Measurements from ENCODE around the gene SPSB3.
"Not testable (repeated sequence)": the region's sequence is repeated elsewhere in the genome, so short reads cannot be mapped to it uniquely, and the experiment has no call there.

SPSB3 gene

DNA sequence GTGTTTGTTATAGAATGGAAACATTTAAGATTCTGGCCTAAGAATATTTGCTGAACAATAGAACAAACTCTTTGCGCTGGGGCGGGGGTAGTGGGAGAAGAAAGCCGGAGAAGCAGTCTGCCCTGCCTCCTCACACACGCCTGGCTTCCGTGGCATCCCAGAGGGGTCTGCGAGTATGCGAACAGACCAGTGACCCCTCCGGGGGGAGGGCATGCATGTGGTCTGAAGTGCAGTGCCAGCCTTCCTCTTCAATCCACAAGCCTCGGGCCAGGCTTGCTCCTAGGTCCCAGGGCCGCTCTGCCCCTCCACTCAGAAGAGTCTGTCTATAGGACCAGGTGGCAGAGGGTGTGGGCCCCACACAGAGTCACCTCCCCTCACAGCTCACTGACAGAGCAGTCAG is 25.3 kb upstream of the SPSB3 start:
- H3K4me3 Mint-ChIP-seq, result no peak overlapping the region
- peaks cover 15% of the 10 kb centered on the region for H3K36me3 Mint-ChIP-seq
- H3K4me1 Mint-ChIP-seq, result no peaks in the 10 kb centered on the region
- DNase-seq (ENCODE audit: low spot score in 2 of 2), result no peak
- H3K27me3 Mint-ChIP-seq, result no peaks in the 10 kb centered on the region
- no peak for ATAC-seq (ENCODE audit: low read depth)
- no peak overlapping the region for H3K27ac Mint-ChIP-seq
- H3K9me3 Mint-ChIP-seq, result no peaks in the 10 kb centered on the region

DNA sequence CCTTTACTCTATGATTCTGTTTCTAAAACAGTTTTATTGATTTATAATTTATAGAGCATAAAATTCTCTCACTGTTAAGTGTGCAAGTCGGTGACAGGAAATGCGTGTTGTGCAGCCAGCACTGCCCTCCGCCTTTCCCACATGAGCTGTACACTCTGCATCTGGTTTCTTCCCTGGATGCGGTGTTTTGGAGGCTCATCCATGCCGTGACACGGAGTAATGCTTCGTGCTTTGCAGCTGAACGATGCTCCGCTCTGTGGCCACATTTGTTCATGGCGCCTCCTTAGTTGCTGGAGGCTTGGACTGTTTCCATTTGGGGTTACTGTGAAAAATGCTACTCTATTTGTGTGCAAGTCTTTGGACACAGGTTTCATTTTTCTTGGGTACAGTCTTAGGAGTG is 18.3 kb upstream of the SPSB3 start:
- ATAC-seq (ENCODE audit: low read depth) (no peak), DNase-seq (ENCODE audit: low spot score in 2 of 2) (no peak)
- Mint-ChIP-seq H3K36me3 (peaks cover 15% of the 10 kb centered on the region), H3K4me3 (no peak overlapping the region), H3K4me1 (peaks cover 2% of the 10 kb centered on the region), H3K9me3 (peaks cover 9% of the 10 kb centered on the region), H3K27me3 (no peaks in the 10 kb centered on the region), H3K27ac (no peak overlapping the region)

DNA sequence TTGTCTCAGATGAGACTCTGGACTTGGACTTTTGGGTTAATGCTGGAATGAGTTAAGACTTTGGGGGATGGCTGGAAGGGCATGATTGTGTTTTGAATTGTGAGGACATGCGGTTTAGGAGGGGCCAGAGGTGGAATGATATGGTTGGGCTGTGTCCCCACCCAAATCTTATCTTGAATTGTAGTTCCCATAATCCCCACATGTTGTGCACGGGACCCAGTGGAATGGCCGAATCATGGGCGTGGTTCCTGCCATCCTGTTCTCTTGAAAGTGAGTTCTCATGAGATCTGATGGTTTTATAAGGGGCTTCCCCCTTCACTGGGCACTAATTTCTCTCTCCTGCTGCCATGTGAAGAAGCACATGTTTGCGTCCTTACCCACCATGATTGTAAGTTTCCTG is 16.9 kb upstream of the SPSB3 start:
- not testable (repeated sequence) for H3K27me3 Mint-ChIP-seq; H3K27ac Mint-ChIP-seq; H3K4me3 Mint-ChIP-seq; DNase-seq (ENCODE audit: low spot score in 2 of 2); H3K9me3 Mint-ChIP-seq; ATAC-seq (ENCODE audit: low read depth); H3K4me1 Mint-ChIP-seq
- peaks cover 11% of the 10 kb centered on the region for H3K36me3 Mint-ChIP-seq

DNA sequence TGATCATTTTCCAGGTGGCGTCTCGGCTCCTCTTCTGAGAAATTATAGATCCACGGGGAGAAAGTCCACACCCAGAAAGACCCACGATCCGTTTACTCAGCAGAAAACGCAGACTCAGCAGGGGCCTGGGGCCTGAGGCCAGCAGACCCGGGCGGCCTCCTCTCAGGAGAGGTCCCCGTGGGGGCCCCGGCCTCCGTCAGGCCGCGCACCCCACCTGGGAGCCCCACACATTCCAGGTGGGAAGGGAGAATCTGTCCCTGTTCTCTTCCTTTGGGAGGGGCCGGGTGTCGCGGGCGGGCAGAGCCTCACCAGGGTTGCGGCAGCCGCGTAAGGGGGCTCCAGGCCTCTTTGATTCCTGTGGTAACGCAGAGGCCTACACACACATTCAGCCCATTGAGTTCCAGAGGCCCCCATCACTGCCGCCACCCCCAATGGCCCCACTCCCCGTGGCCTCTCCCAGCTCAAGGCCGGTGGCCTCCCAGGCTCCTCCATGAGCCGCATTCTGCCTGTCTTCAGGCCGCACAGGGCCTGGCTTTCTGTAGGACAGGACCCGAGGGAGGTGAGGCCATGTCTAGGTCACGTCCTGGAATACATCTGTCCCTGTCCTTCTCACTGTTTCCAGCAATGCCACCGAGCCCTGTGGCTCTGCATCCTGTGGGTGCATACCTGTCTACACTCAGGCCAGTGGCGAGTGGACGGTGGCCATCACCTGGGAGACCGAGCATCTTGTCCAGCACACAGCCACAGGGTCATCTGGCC is 12.7 kb upstream of the SPSB3 start:
- Mint-ChIP-seq H3K4me1 (no peaks in the 10 kb centered on the region), H3K4me3 (no peak overlapping the region), H3K9me3 (peaks cover 7% of the 10 kb centered on the region), H3K27ac (no peak overlapping the region), H3K27me3 (no peaks in the 10 kb centered on the region), H3K36me3 (peaks cover 8% of the 10 kb centered on the region)
- no peak for ATAC-seq (ENCODE audit: low read depth)
- DNase-seq (ENCODE audit: low spot score in 2 of 2), result no peak

DNA sequence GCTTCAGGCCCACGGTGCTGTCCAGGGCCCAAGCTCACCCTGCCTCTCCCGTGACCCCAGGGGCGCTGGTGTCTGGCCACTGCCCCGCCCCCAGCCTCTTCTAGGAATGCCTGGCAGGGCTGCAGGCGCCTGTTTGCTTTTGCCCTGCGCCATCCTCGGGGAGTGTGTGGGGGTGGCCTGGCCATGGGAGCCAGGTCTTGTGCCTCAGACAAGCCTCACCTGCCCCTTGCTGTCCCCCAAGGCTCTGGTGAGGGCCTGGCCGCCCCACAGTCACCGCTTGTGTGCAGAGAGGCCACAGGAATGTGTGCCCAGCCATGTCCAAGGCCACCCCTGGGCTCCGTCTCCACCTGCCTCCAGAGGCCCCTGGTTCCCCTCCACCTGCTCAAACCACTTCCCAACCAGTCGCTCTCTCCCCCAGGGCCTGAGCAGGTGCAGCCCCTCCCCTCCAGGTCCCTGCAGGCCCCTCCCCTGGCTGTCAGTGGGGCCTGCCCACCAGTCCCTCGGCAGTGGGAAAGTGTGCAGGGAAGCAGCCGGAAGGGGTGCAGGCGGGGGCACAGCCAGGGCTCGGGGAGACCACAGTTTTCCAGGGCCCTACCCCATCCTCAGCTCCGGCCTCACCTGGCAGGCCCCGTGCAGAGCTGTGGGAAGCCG is 12.0 kb upstream of the SPSB3 start:
- Mint-ChIP-seq H3K27ac (no peak overlapping the region), H3K36me3 (peaks cover 4% of the 10 kb centered on the region), H3K4me1 (no peaks in the 10 kb centered on the region), H3K4me3 (no peak overlapping the region), H3K27me3 (no peaks in the 10 kb centered on the region), H3K9me3 (peaks cover 7% of the 10 kb centered on the region)
- no peak for DNase-seq (ENCODE audit: low spot score in 2 of 2)
- ATAC-seq (ENCODE audit: low read depth), result no peak

DNA sequence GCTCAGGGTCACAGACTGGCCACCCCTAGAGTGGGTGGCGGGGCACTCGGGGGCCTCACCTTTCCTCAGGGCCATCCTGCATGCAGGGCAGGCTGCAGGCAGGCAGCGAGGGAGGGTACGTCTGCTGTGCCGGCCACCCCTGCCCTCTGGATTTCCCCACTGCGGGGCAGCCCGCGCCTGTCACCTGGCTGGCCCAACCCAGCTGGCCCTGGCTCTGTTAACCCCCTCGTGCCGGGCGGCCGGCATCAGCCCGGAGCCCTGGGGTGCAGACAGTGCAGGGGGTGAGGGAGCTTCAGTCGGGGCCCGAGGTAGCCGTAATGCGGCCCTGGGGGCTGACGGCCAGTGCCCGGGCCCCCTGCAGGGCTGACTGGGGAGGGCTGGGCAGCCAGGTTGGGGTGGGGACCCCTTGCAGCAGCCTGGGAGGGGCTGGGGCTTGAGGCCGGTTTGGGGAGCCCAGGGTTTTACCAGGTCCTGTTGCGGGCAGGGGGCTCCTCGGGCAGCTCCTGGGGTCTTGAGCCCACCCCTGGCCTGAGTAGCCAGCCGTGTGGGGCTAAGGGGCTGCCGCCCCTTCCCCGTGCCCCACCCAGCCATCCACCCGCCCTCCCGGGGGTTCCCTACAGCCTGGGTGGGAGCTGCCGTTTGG is 11.3 kb upstream of the SPSB3 start, which contains the start of gene IGFALS:
TSS of gene IGFALS (minus strand) at position 128 of the 643 bp plus-strand sequence. CDS start at position 75, 53 bp downstream.
- H3K27me3 Mint-ChIP-seq, result no peaks in the 10 kb centered on the region
- H3K27ac Mint-ChIP-seq, result no peak within 1 kb of the TSS
- peaks cover 3% of the 10 kb centered on the region for H3K9me3 Mint-ChIP-seq
- H3K36me3 Mint-ChIP-seq, result peaks cover 6% of the 10 kb centered on the region
- peaks cover 2% of the 10 kb centered on the region for H3K4me1 Mint-ChIP-seq
- no peak for DNase-seq (ENCODE audit: low spot score in 2 of 2)
- no peak within 1 kb of the TSS for H3K4me3 Mint-ChIP-seq
- ATAC-seq (ENCODE audit: low read depth), result no peak

DNA sequence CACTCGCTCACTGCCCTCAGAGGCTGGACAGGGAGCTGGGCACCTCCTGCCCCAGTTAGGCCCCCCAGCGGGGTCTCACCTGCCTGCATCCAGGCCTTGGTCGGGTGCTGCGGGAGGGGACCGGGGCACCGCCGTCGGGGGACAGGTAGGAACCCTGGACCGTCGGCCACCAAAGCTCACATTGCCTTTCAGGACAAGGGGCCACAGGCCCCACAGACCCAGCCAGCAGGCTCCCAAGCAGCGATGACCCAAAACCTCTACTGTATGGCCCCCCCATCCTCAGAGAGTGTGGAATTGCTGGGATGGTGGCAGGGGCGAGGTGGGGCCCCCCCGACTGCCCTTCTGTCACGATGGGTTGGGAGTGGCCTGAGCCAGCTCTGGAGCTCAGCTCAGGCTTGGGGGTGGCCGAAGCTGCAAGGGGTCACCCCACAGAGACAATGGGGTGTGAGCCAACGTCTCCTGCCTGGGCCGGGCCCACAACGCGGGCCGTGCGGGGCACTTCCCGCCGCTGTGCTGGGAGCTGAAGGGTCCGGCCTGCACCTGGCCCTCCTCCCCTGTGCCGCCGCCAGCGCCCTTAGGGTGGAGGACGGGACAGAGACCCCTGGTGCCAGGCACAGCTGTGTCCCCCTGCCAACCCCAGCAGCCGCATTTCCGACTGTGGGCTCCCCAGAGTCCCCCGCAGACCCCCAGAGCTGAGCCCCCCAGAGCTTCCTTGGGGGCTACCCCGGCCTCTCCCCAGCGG is 10.6 kb upstream of the SPSB3 start:
- Mint-ChIP-seq H3K4me3 (no peak overlapping the region), H3K27me3 (no peaks in the 10 kb centered on the region), H3K4me1 (peaks cover 2% of the 10 kb centered on the region), H3K9me3 (peaks cover 3% of the 10 kb centered on the region), H3K36me3 (peaks cover 6% of the 10 kb centered on the region), H3K27ac (no peak overlapping the region)
- no peak for ATAC-seq (ENCODE audit: low read depth)
- DNase-seq (ENCODE audit: low spot score in 2 of 2), result no peak

DNA sequence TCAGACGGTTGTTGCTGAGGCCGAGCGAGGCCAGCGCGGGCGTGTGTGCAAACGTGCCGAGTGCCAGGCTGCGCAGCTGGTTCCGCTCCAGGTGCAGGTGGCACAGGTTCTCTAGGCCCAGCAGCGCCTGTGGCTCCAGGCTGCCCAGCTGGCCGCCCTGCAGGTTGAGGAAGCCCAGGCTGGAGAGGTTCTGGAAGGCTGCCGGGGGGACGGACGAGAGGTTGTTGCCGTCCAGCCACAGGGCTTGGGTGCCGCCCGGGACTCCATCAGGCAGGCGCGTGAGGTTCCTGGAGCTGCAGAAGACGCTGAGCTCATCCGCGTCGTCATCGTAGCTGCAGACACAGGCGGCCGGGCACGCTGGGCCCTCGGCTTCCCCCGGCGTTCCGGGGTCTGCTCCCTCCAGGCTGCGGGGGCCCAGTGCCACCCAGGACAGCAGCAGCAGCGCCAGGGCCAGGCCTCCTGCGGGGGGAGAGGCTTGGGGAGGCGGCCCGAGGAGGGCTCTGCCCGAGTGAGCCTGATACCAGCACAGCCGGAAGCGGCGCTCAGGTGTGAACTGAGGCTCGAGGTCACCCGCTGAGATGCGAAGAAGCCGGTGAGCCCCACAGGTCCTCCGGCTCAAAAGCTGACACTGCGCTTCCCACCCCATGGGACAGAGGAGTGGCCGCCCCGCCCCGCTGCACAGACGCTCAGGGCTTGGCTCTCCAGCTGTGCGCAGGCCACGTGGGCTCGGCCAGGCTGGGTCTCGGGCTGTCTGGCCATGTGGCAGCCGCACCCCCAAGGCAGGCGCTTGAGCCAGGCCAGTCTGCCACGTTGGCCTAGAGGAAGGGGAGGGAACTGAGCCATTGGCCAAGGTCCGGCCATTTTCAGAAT is 9.8 kb upstream of the SPSB3 start:
- ATAC-seq (ENCODE audit: low read depth) (no peak), DNase-seq (ENCODE audit: low spot score in 2 of 2) (no peak)
- no peak overlapping the region for H3K4me3 Mint-ChIP-seq
- peaks cover 6% of the 10 kb centered on the region for H3K36me3 Mint-ChIP-seq
- H3K4me1 Mint-ChIP-seq, result peaks cover 2% of the 10 kb centered on the region
- peaks cover 2% of the 10 kb centered on the region for H3K9me3 Mint-ChIP-seq
- H3K27me3 Mint-ChIP-seq, result no peaks in the 10 kb centered on the region
- no peak overlapping the region for H3K27ac Mint-ChIP-seq

DNA sequence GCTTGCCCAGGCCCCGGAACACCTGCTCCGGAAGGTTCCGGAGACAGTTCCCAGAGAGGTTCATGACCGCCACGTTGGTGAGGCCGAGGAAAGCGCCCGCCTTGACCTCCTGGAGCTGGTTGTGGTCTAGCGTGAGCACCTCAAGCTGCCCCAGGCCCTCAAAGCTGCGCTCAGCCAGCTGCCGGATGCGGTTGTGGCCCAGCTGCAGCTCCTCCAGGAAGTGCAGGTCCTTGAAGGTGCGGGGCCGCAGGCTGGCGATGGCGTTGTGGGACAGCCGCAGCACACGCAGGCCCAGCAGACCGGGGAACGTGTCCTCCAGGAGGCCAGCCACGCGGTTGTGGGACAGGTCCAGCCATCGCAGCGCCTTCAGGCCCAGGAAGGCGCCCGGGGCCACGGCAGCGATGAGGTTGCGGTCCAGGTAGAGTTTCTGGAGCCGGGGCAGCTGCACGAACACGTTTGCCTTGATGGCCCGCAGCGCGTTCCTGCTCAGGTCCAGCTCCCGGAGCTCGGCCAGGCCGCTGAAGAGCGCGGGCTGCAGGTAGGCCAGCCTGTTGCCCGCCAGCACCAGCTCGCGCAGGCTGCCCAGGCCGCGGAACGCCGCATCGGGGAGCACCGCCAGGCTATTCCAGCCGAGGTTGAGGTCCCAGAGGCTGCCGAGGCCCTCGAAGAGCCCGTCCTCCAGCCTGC is 9.0 kb upstream of the SPSB3 start:
- Mint-ChIP-seq H3K36me3 (peaks cover 4% of the 10 kb centered on the region), H3K27ac (no peak overlapping the region), H3K4me3 (no peak overlapping the region), H3K4me1 (peaks cover 2% of the 10 kb centered on the region), H3K27me3 (no peaks in the 10 kb centered on the region), H3K9me3 (no peaks in the 10 kb centered on the region)
- no peak for DNase-seq (ENCODE audit: low spot score in 2 of 2)
- ATAC-seq (ENCODE audit: low read depth), result no peak

DNA sequence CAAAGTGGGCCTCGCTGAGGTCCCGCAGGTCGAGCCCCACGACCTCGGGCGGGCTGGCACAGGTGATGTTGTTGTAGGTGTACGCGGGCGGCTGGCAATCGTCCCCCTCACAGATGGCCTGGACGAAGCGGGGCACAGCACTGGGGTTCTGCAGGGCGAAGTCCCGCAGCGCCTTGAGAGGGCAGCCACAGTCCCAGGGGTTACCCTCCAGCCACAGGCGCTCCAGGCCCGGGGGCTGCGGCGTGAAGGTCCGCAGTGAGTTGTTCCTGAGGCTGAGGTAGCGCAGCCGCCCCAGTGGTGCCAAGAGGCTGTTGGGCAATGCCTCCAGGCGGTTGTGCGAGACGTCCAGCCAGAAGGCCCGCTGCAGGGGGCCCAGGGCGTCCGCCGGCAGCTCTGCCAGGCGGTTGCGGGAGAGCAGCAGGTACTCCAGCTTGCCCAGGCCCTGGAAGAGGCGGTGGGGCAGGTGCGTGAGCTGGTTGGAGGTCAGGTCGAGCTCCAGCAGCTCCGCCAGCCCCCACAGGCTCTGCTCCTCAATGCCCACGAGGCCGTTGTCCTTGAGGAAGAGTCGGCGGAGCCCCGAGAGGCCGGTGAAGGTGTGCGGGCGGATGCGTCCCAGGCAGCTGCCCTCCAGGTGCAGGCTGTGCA is 8.4 kb upstream of the SPSB3 start:
- Mint-ChIP-seq H3K27ac (no peak overlapping the region), H3K9me3 (no peaks in the 10 kb centered on the region), H3K27me3 (no peaks in the 10 kb centered on the region), H3K36me3 (peaks cover 4% of the 10 kb centered on the region), H3K4me3 (no peak overlapping the region), H3K4me1 (peaks cover 2% of the 10 kb centered on the region)
- ATAC-seq (ENCODE audit: low read depth), result no peak
- no peak for DNase-seq (ENCODE audit: low spot score in 2 of 2)

DNA sequence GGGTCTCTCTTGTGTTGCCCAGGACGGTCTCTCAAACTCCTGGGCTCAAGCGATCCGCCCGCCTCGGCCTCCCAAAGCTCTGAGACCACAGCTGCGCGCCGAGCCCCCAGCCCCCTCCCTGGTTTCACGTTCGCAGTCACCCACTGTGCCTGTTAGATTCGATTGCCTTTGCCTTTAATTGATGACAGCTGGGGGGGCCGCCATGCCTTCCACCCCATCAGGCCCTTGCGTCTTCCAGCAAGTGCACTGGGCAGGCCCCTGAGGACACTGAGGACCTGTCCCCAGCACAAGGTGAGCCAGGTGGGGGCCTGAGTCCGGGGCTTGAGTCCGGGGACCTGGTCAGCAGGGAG is 7.9 kb upstream of the SPSB3 start:
- ATAC-seq (ENCODE audit: low read depth) (no peak), DNase-seq (ENCODE audit: low spot score in 2 of 2) (no peak)
- H3K4me1 Mint-ChIP-seq, result peaks cover 2% of the 10 kb centered on the region
- H3K27ac Mint-ChIP-seq, result no peak overlapping the region
- H3K36me3 Mint-ChIP-seq, result peaks cover 4% of the 10 kb centered on the region
- H3K9me3 Mint-ChIP-seq, result no peaks in the 10 kb centered on the region
- H3K27me3 Mint-ChIP-seq, result no peaks in the 10 kb centered on the region
- no peak overlapping the region for H3K4me3 Mint-ChIP-seq

DNA sequence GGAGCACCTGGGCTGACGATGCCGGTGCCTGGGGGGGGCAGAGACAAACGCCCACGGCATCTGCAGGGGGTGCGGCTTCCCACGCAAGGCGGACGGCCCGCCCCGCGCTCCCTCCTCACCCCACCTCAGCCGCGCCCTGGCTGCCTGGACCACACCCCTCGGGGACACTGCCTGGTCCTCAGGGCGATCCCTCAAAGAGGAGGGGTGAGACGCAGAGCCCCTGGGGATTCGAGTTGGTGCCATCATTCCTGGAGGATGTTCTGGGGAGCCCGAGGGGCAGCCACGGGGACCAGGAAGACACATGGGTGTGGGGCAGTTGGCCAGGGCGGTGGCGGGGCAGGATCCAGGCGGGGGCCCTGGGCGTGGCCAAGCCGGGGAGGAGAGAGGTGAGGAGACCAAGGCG is 7.3 kb upstream of the SPSB3 start:
- H3K36me3 Mint-ChIP-seq, result peaks cover 4% of the 10 kb centered on the region
- no peak for ATAC-seq (ENCODE audit: low read depth)
- no peak overlapping the region for H3K27ac Mint-ChIP-seq
- H3K9me3 Mint-ChIP-seq, result no peaks in the 10 kb centered on the region
- no peaks in the 10 kb centered on the region for H3K27me3 Mint-ChIP-seq
- no peak overlapping the region for H3K4me3 Mint-ChIP-seq
- H3K4me1 Mint-ChIP-seq, result peaks cover 4% of the 10 kb centered on the region
- DNase-seq (ENCODE audit: low spot score in 2 of 2), result no peak

DNA sequence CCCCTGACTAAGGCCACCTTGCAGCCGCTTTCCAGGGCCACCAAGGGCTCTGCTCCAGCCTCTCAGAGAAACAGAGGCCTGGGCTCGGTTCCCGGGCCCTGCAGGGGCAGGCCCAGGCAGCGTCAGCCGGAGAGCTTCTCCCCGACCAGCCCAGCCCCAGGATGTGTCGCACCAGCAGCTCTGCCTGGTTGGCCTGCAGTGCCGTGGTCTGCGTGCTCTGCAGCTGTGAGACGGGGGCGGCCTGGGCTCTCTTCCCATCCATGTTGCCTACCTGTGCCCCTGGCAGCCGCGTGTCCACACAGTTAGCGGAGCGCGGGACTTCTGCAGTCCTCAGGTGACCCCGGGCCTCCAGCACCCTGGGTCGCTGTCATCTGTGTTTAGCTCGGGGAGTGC is 6.3 kb upstream of the SPSB3 start:
- DNase-seq (ENCODE audit: low spot score in 2 of 2) (no peak), ATAC-seq (ENCODE audit: low read depth) (no peak)
- Mint-ChIP-seq H3K27ac (no peak overlapping the region), H3K4me1 (peaks cover 4% of the 10 kb centered on the region), H3K36me3 (peaks cover 4% of the 10 kb centered on the region), H3K9me3 (no peaks in the 10 kb centered on the region), H3K27me3 (no peaks in the 10 kb centered on the region), H3K4me3 (no peak overlapping the region)

Measured in memory B cell (primary cell).